Hepatocyte (in vitro differentiated cells): Measurements from ENCODE around the gene EHD1. TPM values are rescaled to one million over a fixed set of nuclear protein-coding genes. Genes with fewer than 3 reads are reported as not detected.
A peak's percentile ranks its signal among the peaks of the same experiment; 100 is the strongest.

Source experiments
- DNase-seq: peaks from one replicate; pipeline ENCODE4 v3.0.0-alpha.2; 2016; ENCODE audit warnings: low spot score
- H2AFZ ChIP-seq: fragments of 200-600 bp; sonication (generic); 2 replicates; pipeline ENCODE4 v1.6.0; 2016; ENCODE audit warnings: antibody characterized with exemption, mild to moderate bottlenecking
- H3K27ac ChIP-seq: fragments of 200-600 bp; sonication (generic); 2 replicates; pipeline ENCODE4 v1.5.1; 2016; ENCODE audit warnings: mild to moderate bottlenecking
- H3K27me3 ChIP-seq: fragments of 200-600 bp; sonication (generic); 2 replicates; pipeline ENCODE4 v1.6.1; 2016
- H3K36me3 ChIP-seq: fragments of 200-600 bp; sonication (generic); replicated peaks from 2 replicates; pipeline ENCODE4 v1.5.1; 2016; ENCODE audit warnings: low read depth; ENCODE audit not compliant: insufficient read depth
- H3K4me1 ChIP-seq: fragments of 200-600 bp; sonication (generic); 2 replicates; pipeline ENCODE4 v1.5.1; 2016; ENCODE audit warnings: mild to moderate bottlenecking, moderate library complexity; ENCODE audit not compliant: insufficient read depth
- H3K4me2 ChIP-seq: fragments of 200-600 bp; sonication (generic); 2 replicates; pipeline ENCODE4 v1.6.0; 2016
- H3K4me3 ChIP-seq: fragments of 200-600 bp; sonication (generic); 2 replicates; pipeline ENCODE4 v1.5.1; 2016; ENCODE audit warnings: mild to moderate bottlenecking
- H3K79me2 ChIP-seq: fragments of 200-600 bp; sonication (generic); 2 replicates; pipeline ENCODE4 v1.6.0; 2017; ENCODE audit warnings: mild to moderate bottlenecking
- H3K9me2 ChIP-seq: fragments of 200-600 bp; sonication (generic); replicated peaks from 2 replicates; pipeline ENCODE4 v1.6.0; 2017; ENCODE audit warnings: mild to moderate bottlenecking; ENCODE audit not compliant: insufficient read depth
- H3K9me3 ChIP-seq: fragments of 200-600 bp; sonication (generic); 2 replicates; pipeline ENCODE4 v1.5.1; 2016; ENCODE audit warnings: low read depth, mild to moderate bottlenecking
- H4K20me1 ChIP-seq: fragments of 200-600 bp; sonication (generic); 2 replicates; pipeline ENCODE4 v1.6.0; 2016; ENCODE audit warnings: mild to moderate bottlenecking; ENCODE audit not compliant: insufficient read depth, poor library complexity, severe bottlenecking
- CTCF ChIP-seq: fragments of 200-600 bp; sonication (generic); IDR thresholded peaks from 2 replicates; pipeline ENCODE4 v1.5.1; 2016; ENCODE audit warnings: antibody characterized with exemption, mild to moderate bottlenecking; ENCODE audit not compliant: poor library complexity
- EZH2 ChIP-seq: fragments of 200-600 bp; sonication (generic); IDR thresholded peaks from 2 replicates; pipeline ENCODE4 v1.6.1; 2016; ENCODE audit warnings: antibody characterized with exemption, mild to moderate bottlenecking, borderline replicate concordance
- EZH2phosphoT487 ChIP-seq: fragments of 200-600 bp; sonication (generic); IDR thresholded peaks from one replicate; pipeline ENCODE4 v1.6.1; 2018; ENCODE audit warnings: antibody characterized with exemption, mild to moderate bottlenecking, low read depth, moderate library complexity; ENCODE audit not compliant: unreplicated experiment, severe bottlenecking
- WGBS: methylation state at CpG from one replicate; pipeline ENCODE4 v1.1.6; 2016; ENCODE audit warnings: low lambda C conversion rate; ENCODE audit errors: missing lambda C conversion rate; 5-methylcytosine and 5-hydroxymethylcytosine counted together
- polyA plus RNA-seq: library from polyadenylated mRNA; unstranded; fragments of >200 nt; fragmentation: Nextera tagmentation; extraction: Ambion mirVana; gene quantifications from 2 replicates; pipeline ENCODE4 v1.2.1, GENCODE V29; 2016
- total RNA-seq: library from RNA; depleted of rRNA; stranded (reverse); fragments of >200 nt; gene quantifications from 2 replicates; pipeline ENCODE4 v1.2.3, GENCODE V29; 2014

Gene EHD1
- total and polyA plus RNA-seq, 2 experiments from 2014 or later, result 52.4 to 69.5 TPM

GRCh38 chr11:64842851-64843685, 35.4 kb downstream of the EHD1 start:
- Histone ChIP-seq H3K27me3 (no peaks in the 10 kb centered on the region), H3K4me1 (peaks cover 27% of the 10 kb centered on the region), H3K79me2 (peaks cover 15% of the 10 kb centered on the region), H3K4me2 (peak overlapping the region; percentile 87), H3K27ac (peak overlapping the region; percentile 91), H2AFZ (no peak overlapping the region), H3K9me2 (no peaks in the 10 kb centered on the region), H3K9me3 (no peaks in the 10 kb centered on the region), H3K36me3 (no peaks in the 10 kb centered on the region), H3K4me3 (no peak overlapping the region), H4K20me1 (no peaks in the 10 kb centered on the region)
- TF ChIP-seq EZH2 (no peak), CTCF (no peak), EZH2phosphoT487 (no peak)
- 42% methylated on average over 19 of the region's 19 CpGs for WGBS
- DNase-seq, result peak; percentile 81

DNA sequence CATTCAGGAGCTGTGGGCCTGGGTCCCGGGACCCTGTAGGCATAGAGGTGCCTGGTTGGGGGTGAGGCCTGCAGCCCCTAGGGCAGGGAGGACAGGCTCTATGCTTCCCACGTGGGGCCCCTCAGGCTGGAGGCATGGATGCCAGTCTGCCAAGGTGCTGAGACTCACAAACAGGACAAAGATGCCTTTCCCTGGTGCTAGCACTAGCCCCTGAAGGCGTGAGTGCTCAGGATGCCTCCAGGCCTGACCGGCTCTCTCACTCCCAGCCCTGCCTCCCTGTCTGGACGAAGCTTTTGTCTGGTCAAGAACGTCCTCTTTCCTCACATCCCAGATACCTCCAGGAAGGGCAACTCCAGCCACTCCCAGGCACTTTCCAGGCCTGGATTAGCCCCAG, 36.1 kb downstream of the EHD1 start:
- Histone ChIP-seq H3K27me3 (no peaks in the 10 kb centered on the region), H3K79me2 (peaks cover 15% of the 10 kb centered on the region), H3K9me3 (no peaks in the 10 kb centered on the region), H2AFZ (no peak overlapping the region), H4K20me1 (no peaks in the 10 kb centered on the region), H3K4me1 (peaks cover 27% of the 10 kb centered on the region), H3K9me2 (no peaks in the 10 kb centered on the region), H3K4me2 (peak overlapping the region; percentile 87), H3K27ac (peak overlapping the region; percentile 91), H3K36me3 (no peaks in the 10 kb centered on the region), H3K4me3 (no peak overlapping the region)
- DNase-seq, result no peak
- TF ChIP-seq CTCF, result no peak
- TF ChIP-seq EZH2phosphoT487, result no peak
- TF ChIP-seq EZH2, result no peak
- WGBS, result 56% methylated on average over 6 of the region's 6 CpGs

DNA sequence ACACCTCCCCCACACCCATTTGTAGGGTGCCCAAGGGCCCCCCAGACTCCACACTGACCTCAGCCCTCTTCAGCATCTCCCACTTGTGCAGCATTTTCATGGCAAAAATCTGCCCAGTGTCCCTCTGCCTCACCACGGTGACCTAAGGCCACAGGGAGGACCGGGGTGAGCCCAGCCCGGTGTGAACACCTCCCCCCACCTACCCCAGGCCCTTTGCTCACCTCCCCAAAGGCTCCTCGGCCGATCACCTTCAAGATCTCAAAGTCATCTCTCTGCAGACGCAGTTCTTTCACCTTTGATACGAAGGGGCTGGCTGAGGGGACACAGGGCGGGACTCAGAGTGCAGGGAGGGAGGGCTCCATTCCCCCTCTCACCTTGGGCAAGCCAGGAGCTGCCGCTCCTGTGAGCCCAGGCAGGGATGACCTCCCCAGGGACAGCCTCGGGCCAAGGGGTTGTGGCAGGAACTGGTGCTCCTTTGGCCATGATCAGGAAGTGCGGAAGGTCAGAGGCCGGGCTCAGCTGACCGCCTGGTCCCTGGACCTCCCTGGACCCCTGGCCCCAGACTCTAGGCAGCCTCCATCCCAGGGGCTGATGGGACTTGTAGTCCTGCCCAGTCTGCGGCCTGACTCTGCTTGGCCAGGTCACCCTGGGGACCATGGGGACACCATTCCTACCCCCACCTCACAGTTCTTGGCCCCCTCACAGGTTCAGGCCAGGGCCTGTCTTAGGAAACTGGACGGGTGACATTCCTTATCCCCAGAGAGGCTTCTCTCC, 36.6 kb downstream of the EHD1 start:
- Histone ChIP-seq H3K27ac (peak overlapping the region; percentile 91), H3K27me3 (no peaks in the 10 kb centered on the region), H3K4me2 (peak overlapping the region; percentile 87), H2AFZ (no peak overlapping the region), H3K4me1 (peaks cover 27% of the 10 kb centered on the region), H4K20me1 (no peaks in the 10 kb centered on the region), H3K79me2 (peaks cover 15% of the 10 kb centered on the region), H3K4me3 (no peak overlapping the region), H3K9me3 (no peaks in the 10 kb centered on the region), H3K9me2 (no peaks in the 10 kb centered on the region), H3K36me3 (no peaks in the 10 kb centered on the region)
- TF ChIP-seq EZH2phosphoT487 (no peak), CTCF (no peak), EZH2 (no peak)
- 78% methylated on average over 15 of the region's 15 CpGs for WGBS
- no peak for DNase-seq
